ENCODE data around the gene UBE3B.

Gene UBE3B

DNA sequence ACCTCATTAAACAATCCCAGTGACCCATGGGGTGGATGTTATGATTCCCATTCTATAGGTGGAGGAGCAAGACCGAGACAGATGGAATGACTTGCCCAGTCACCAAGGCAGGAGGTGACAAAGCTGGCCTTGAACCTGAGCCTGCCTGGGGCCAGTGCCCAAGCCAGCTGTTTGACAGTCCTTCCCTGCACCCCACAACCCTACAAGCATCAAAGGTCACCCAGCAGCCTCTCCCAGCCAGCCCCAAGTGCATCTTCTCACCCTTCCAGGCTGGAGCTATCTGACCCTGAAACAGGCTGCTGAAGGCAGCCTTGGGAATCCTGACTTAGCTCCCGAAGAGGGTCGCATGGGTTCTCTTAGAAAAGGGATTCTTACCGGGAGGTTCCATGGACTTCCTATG is 75.5 kb downstream of the UBE3B start:
- DNase-seq (ENCODE audit: low read depth), result no peak

DNA sequence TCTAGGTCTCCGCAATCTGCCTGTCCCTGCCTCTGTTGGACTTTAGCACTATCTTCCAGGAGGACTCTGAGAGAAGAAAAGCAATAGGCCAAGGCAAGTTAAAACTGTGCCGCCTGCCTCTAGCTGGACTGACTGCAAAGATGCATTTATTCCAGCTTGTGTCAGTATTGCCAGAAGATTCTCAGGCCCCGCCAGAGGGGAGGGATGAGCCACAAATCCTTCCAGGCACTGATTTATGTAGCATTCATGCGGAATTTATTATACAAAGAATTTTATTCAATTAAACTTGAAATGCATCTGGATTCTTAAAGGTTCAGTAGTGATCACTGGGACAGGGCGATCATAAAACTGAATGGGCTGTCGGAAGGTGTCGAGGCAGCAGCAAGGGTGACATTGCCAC is 76.0 kb downstream of the UBE3B start:
- no peak for DNase-seq (ENCODE audit: low read depth)

DNA sequence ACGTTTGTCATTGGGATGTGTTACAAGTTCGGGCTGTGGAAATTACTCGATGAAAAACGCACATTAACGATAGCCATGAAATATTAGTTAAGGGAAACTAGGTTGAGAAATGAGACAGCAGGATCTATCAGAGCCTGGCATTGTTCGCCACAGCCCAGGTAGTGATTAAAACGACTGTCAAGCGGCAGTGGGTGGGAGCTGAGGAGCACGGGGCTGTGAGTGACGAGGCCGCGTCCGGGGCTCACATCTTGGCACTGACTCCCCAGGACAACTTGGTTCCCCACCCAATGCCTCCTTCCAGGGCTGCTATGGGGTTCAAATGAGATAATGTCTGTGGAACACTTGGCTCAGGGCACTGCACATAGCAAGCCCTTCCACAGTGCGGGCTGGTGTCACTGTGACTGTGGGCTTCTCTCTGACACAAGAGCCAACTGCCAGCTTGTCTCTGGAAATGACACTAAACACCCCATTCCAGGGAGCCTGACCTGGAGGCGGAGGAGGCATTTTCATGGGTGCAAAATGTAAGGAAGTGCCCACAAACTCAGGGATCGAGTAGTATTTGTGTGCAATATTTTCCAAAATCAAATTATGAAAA is 76.6 kb downstream of the UBE3B start:
- no peak for DNase-seq (ENCODE audit: low read depth)

DNA sequence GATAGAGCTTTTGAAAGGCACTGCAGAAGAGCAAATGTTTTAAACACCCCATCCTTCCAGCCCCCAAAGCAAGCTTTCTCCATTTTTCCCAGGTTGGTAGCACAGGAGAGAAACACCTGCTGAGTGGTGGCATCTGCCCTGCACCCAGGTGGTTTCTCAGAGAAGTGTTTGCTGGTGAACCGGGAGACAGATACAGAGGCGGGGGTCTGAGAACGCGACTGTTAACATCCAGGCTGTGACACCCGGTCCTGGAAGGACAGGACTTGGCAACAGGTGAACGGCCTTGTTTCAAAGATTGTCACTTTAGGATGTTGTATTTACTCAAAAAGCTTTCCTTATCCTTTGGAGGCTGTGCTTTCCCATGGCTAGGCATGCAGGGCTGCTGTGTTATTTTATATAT is 77.3 kb downstream of the UBE3B start:
- DNase-seq (ENCODE audit: low read depth), result no peak

DNA sequence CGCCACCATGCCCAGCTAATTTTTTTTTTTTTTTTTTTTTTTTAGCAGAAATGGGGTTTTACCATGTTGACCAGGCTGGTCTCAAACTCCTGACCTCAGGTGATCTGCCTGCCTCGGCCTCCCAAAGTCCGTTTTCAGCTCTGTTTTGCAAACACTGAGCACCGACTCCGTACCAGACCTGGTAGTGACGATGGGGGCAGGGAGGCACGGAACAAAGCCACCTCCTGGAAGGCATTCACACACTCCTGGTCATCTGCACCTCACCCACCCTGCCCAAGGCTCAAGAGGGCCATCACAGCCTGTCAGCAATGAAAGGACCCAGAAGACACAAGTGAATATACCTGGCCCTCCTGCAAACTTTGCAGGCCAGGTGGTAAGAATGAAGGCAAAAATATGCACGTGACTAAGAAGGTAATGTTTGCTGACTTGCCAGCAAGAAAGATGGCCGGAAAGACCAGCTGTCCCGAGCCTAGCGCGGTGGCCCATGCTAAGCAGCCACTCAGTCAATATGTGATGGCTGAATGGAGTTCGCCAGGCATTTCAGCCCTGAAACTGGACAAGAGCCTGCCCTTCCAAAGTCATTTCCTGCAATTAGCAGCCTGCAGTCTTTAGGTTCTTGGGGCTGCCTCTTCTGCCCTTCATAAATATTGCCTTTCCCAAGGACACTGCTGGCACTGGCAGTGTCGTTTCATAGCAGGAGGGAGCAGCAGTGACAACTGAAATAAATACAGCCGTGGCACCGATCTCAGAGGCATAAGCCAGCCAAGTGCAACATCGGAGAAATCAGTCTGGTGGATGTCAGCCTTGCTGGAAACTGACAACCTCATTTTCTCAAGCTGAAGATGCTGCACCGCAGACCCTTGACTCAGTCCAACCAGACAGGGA is 78.2 kb downstream of the UBE3B start:
- DNase-seq (ENCODE audit: low read depth), result no peak

DNA sequence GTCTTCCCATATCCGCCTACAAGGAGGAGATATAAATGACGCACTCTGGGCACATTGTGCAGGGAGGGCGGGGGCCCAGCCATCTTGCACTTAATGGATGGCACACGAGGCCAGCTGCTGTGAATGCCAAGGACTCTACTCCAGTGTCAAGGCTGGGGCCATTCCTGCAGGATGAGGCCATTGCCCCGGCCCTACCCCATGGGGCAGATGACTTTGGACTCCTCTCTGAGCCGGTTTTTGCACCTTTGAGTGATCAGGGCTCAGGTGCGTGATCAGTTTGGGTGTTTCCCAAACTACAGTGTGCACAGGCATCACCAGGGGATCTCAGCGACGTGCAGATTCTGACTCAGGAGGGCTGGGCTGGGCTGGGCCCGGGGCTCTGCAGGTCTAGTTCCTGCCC is 79.8 kb downstream of the UBE3B start:
- DNase-seq (ENCODE audit: low read depth), result no peak

GRCh38 chr12:109557805-109558204 is 80.4 kb downstream of the UBE3B start:
- no peak for DNase-seq (ENCODE audit: low read depth)

DNA sequence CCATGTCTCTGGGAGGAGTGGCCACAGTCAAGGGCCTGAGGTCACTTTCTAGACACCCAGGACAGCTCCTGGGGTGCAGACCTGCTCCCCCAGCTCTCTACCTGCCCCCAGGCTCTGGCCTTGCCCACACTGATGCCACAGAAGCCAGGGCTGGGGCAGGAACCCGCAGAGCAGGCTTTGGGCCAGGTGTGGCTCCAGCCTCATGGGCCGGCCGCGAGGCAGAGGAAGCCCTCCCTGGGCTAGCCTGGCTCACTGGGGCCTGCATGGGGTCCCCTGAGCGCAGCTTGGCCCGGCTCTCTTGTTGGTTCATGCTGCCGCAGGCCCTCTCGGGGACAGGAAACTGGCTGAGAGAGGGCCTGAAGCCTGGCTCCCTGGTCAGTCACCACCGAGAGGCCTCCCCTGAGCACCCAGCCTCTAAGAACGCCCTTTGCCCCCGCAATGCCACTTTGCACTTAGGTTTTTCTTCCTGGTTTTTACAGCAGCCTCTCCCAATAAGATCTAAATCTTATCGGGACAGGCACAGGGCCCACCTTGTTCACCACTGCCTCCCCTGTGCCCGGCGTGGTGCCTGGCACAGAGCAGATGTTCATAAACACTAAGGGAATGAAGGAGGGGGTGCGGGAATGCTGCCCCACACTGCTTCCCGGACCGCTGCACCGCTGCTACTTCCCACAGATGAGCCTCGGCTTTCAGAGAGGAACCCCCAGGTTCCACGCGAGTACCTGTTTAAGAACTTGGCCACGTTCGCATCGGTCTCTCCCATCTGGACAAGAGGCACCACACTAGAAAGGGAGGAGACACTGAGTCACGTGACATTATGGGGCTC is 81.2 kb downstream of the UBE3B start:
- no peak for DNase-seq (ENCODE audit: low read depth)

DNA sequence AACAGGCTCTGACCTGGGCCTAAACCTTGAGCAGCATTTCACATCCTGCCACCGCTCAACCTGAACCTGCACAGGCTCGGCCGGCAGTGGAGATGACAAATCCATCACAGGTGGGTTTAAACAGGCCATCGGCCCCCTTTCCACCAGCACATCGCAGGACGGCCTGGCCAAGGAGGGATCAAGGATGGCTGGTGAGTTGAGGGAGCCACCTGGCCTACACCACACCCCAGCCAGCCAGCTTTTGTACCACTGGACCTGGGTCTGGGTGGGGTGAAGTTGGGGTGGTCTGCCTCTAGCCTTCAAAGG is 81.7 kb downstream of the UBE3B start:
- DNase-seq (ENCODE audit: low read depth), result no peak

GRCh38 chr12:109559601-109560000 is 82.2 kb downstream of the UBE3B start:
- DNase-seq (ENCODE audit: low read depth), result no peak

- DNase-seq (ENCODE audit: low read depth), result no peak
Observed at GRCh38 chr12:109560867-109561710, 83.7 kb downstream of the UBE3B start.

DNA sequence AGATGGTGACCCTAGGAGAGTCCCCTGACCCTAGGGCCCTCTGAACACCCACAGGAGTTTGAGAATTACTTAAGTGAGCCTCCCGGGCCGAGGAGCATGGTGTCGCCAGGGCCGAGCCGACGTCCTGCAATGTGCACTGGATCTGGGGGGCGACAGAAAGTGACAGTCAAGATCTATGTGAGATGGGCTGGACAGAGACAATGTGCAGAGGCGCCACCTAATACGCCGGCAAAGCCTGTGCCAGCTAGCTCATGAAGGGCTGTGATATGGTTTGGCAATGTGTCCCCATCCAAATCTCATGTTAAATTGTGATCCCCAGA is 84.2 kb downstream of the UBE3B start:
- no peak for DNase-seq (ENCODE audit: low read depth)

GRCh38 chr12:109562871-109563270 is 85.4 kb downstream of the UBE3B start:
- no peak for DNase-seq (ENCODE audit: low read depth)

DNA sequence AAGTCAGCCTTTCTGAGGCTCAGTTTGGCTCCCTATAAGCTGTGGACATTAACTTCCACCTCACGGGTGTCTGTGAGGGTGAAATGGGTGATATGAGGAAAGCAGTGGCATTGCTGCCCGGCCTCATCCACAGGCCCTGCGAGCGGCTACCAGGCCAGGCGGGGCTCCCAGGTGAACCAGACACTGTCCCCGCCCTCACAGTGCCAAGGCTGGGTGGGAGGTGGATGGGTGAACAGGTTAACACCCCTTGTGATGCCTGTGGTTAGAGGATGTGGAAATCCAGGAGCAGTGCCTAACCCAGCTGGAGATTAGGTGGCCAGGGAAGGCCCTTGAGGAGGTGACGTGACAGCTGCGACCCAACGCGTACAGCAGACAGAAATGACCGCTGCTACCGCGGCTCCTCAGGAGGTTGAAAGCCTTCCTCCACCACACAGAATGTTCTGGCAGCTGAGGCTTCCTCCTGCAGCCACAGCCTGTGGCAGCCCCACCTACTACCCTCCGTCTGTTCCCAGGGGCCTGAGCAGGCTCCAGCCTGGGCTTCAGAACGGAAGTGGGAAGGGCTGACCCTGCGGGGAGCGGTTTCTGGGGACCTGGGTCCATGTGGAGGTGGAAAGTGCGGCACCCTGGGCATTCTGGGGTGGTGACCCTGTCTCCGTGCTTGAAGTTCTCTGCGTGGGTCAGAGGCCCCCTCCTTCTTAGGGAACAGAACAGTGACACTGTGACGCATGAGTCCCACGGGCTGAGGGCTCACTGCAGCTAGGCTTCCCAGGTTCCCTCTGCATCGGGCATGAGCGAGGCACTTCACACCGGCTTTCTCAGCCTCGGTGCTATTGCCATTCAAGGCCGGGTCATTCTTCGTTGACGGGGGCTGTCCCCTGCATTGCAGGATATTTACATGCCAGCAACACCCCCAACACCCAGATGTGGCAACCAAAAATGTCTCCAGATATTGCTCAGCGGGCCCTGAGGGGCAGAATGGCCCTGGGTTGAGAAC is 86.2 kb downstream of the UBE3B start:
- DNase-seq (ENCODE audit: low read depth), result no peak

DNA sequence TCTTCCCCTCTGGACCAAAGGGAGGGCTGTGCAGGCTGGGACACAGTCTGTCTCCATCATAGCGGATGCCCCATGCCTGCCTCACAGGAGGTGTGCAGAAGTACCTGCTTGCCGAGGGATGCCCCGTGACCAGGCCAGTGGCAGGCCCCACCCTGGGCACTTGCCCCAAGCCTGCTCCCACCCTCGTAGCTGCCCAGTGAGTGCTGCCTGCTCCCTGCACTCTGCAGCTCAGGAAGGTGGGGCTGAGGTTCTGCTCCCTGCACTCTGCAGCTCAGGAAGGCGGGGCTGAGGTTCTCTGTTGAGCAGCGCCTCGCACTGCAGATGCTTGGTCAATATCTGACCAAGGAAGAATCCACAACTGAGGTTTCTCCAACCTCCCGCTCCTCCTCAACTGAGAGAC is 89.0 kb downstream of the UBE3B start:
- DNase-seq (ENCODE audit: low read depth), result no peak

DNA sequence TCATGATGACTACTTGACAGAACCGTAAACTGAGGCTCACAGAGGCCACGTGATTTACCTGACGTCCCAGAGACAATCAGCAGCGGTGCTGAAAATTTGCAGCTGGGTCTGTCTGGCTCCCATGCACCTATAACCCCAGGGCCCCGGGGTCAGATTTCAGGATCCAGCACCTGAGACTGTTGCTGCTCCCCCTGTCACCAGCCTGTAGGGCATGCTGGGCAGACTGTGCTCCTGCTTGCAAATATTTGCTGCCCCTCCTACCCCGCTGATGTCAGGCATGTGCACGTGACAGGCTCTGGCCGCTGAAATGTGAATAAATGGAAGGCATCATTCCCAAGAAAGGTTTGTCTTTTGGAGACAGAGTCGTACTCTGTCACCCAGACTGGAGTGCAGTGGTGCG is 89.9 kb downstream of the UBE3B start:
- no peak for DNase-seq (ENCODE audit: low read depth)

DNA sequence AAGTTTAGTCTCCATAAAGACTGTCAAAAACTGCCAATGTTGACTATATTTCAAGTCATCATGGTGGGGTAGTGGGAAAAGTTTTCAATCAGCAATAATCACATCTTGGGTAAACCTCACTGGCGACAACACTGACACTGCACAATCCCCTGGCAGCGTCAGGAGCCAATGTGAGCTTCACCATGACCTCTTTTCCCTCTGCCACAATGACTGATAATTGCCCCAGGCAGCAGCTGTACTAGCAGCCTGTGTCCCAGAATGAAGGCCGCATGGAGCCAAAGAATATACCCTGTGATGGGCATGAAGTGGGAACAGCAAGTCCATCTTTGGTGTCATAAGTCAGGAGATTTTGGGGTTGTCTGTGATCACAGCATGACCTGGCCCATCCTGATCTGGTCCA is 90.5 kb downstream of the UBE3B start:
- DNase-seq (ENCODE audit: low read depth), result no peak

- no peak for DNase-seq (ENCODE audit: low read depth)
Observed at GRCh38 chr12:109568486-109568885, 91.1 kb downstream of the UBE3B start.

GRCh38 chr12:109571773-109572505 is 94.5 kb downstream of the UBE3B start:
- no peak for DNase-seq (ENCODE audit: low read depth)

DNA sequence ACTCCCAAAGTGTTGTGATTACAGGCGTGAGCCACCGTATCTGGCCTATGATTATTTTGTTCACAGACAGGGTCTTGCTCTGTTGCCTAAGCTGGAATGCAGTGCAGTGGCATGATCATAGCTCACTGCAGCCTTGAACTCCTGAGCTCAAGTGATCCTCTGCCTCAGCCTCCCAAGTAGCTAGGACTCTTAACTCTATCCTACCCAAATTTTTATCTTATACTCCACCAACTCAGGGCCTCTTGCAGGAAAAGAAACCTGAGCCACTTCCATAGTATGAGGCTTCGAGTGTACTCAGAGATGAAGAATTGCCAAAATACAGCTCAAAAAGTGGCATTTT is 95.0 kb downstream of the UBE3B start:
- no peak for DNase-seq (ENCODE audit: low read depth)
